Adrenal gland (tissue), 12 donors: ENCODE results near the gene KCNH1. TPM values are rescaled to one million over a fixed set of nuclear protein-coding genes. Genes with fewer than 3 reads are reported as not detected.

Experiments
- DNase-seq, 7 donors: peaks; one replicate each; pipeline ENCODE4 v3.0.0-alpha.2; 2019 to 2020
- H3K27ac ChIP-seq, 5 donors: fragments of 200-600 bp; sonication (generic) in 4 of 5; 1 replicate in 3 of 5; 2 replicates in 2 of 5; pipeline versions ENCODE4 v1.5.1 to v1.8.0; 2016 to 2020; ENCODE audit warnings: mild to moderate bottlenecking in 1 of 5
- H3K27me3 ChIP-seq: fragments of 200-600 bp; 2 replicates; pipeline ENCODE4 v1.8.0; 2021
- H3K36me3 ChIP-seq, 2 donors: fragments of 200-600 bp; replicated peaks in 1 of 2; 1 replicate in 1 of 2; 2 replicates in 1 of 2; pipeline versions ENCODE4 v1.5.1 to v1.8.0; 2018 to 2022
- H3K4me1 ChIP-seq, 2 donors: fragments of 200-600 bp; replicated peaks in 1 of 2; 1 replicate in 1 of 2; 2 replicates in 1 of 2; pipeline versions ENCODE4 v1.5.1 to v1.8.0; 2018 to 2021
- H3K4me3 ChIP-seq, 4 donors: fragments of 200-600 bp; sonication (generic) in 3 of 4; one replicate each; pipeline ENCODE4 v1.5.1; 2016 to 2018
- H3K9me3 ChIP-seq, 3 donors: fragments of 200-600 bp; sonication (generic) in 1 of 3; replicated peaks in 1 of 3; 1 replicate in 2 of 3; 2 replicates in 1 of 3; pipeline versions ENCODE4 v1.5.1 to v1.8.0; 2016 to 2021
- CTCF ChIP-seq, 6 experiments: fragments of 450-650 bp in 4 of 6; fragments of 200-600 bp in 2 of 6; sonication (generic) in 1 of 6; IDR thresholded peaks; 1 replicate in 5 of 6; 2 replicates in 1 of 6; pipeline versions ENCODE4 v1.5.1 to v1.8.0; 2016 to 2021; ENCODE audit warnings: antibody characterized with exemption in 6 of 6, mild to moderate bottlenecking in 2 of 6, moderate library complexity in 1 of 6
- POLR2A ChIP-seq, 2 donors: fragments of 450-650 bp; IDR thresholded peaks; one replicate each; pipeline ENCODE4 v1.6.1; 2017; ENCODE audit warnings: antibody characterized with exemption in 2 of 2, mild to moderate bottlenecking in 2 of 2, moderate library complexity in 1 of 2
- WGBS, 4 donors: extraction: QIAGEN DNeasy Blood & Tissue Kit in 2 of 4; methylation state at CpG; one replicate each; pipeline versions ENCODE4 v1.1.5 to v1.1.7; 2013 to 2017; 5-methylcytosine and 5-hydroxymethylcytosine counted together
- intact Hi-C, 2 donors: fragments of 100-400 bp; cut with DNase I; formaldehyde crosslinking; loops; one replicate each; pipeline versions ENCODE4 v1.14.1 to v1.15.0; 2022 to 2023
- polyA plus RNA-seq, 3 donors: library from polyadenylated mRNA; stranded (reverse); fragments of 200-250 nt in 2 of 3; fragments of 350-450 nt in 1 of 3; fragmentation: Illumina TruSeq in 1 of 3; extraction: RNeasy Lipid Tissue Mini Kit (QIAGEN cat#74804) in 1 of 3; gene quantifications; one replicate each; pipeline ENCODE4 v1.2.3, GENCODE V29; 2013 to 2014
- total RNA-seq, 9 donors: library from RNA; depleted of rRNA in 4 of 9; stranded (reverse); fragments of >200 nt in 4 of 9; fragments of 120-200 nt in 1 of 9; fragmentation: NEBNext Ultra II Directional in 1 of 9; extraction: Animal tissue kit (Norgen Biotek cat#: 25700) in 1 of 9; gene quantifications; one replicate each; pipeline versions ENCODE4 v1.1.0 to v1.2.4, GENCODE V29; 2013 to 2023
- donor health status: healthy with polysubstance abuse.
- donor health status: Bipolar disorder and iron deficiency.
- donor health status: DM: yes; HTN: yes; CAD: no.
- donor health status: DM: no; HTN: no; CAD: no.
- donor health status: DM: no; HTN: no; CAD: no.
- donor health status: DM: yes; HTN: yes; CAD: no.

The KCNH1 gene
- total and polyA plus RNA-seq, 12 donors = 0.15 to 2.2 (median 0.73) TPM; not detected in 4

- no peaks in the 10 kb centered on the region for H3K4me1 ChIP-seq
- no peaks in the 10 kb centered on the region for H3K36me3 ChIP-seq
- WGBS, 4 donors = 59 to 71% (median 67%) methylated on average over 5 of the region's 5 CpGs
- no peaks in the 10 kb centered on the region for H3K27me3 ChIP-seq
- H3K27ac ChIP-seq = no peak overlapping the region
- no peak overlapping the region for H3K4me3 ChIP-seq
- DNase-seq = no peak
- H3K9me3 ChIP-seq = no peaks in the 10 kb centered on the region
- intact Hi-C loops = no loop called here
- no peak for TF ChIP-seq POLR2A (IDR thresholded peaks at IDR 0.05)
- TF ChIP-seq CTCF (IDR thresholded peaks at IDR 0.05) = no peak
Measured at GRCh38 chr1:210920716-210921694, 212.9 kb downstream of the KCNH1 start.

- intact Hi-C loops = no loop called here
- H3K4me3 ChIP-seq = no peak overlapping the region
- H3K4me1 ChIP-seq = no peaks in the 10 kb centered on the region
- no peaks in the 10 kb centered on the region for H3K36me3 ChIP-seq
- no peaks in the 10 kb centered on the region for H3K27me3 ChIP-seq
- DNase-seq = no peak
- no peak for TF ChIP-seq POLR2A (IDR thresholded peaks at IDR 0.05)
- TF ChIP-seq CTCF (IDR thresholded peaks at IDR 0.05) = no peak
- no peaks in the 10 kb centered on the region for H3K9me3 ChIP-seq
- no peak overlapping the region for H3K27ac ChIP-seq
Measured at GRCh38 chr1:210920258-210920657, 213.7 kb downstream of the KCNH1 start.

- H3K27me3 ChIP-seq = no peaks in the 10 kb centered on the region
- TF ChIP-seq CTCF (IDR thresholded peaks at IDR 0.05) (no peak), POLR2A (IDR thresholded peaks at IDR 0.05) (no peak)
- H3K4me1 ChIP-seq = no peaks in the 10 kb centered on the region
- H3K27ac ChIP-seq = no peak overlapping the region
- H3K4me3 ChIP-seq = no peak overlapping the region
- DNase-seq = no peak
- intact Hi-C loops = no loop called here
- H3K9me3 ChIP-seq = no peaks in the 10 kb centered on the region
- H3K36me3 ChIP-seq = no peaks in the 10 kb centered on the region
- WGBS, 4 donors = 39 to 83% (median 71%) methylated on average over 1 of the region's 1 CpG
Measured at GRCh38 chr1:210918893-210919292, 215.1 kb downstream of the KCNH1 start.

- no peak for TF ChIP-seq POLR2A (IDR thresholded peaks at IDR 0.05)
- no peak for TF ChIP-seq CTCF (IDR thresholded peaks at IDR 0.05)
- DNase-seq = no peak
- H3K9me3 ChIP-seq = no peaks in the 10 kb centered on the region
- no peaks in the 10 kb centered on the region for H3K27me3 ChIP-seq
- no peaks in the 10 kb centered on the region for H3K4me1 ChIP-seq
- no peaks in the 10 kb centered on the region for H3K36me3 ChIP-seq
- intact Hi-C loops = no loop called here
- 53 to 58% (median 56%) methylated on average over 4 of the region's 4 CpGs for WGBS, 4 donors
- H3K27ac ChIP-seq = no peak overlapping the region
- no peak overlapping the region for H3K4me3 ChIP-seq
Measured at GRCh38 chr1:210917560-210918169, 216.3 kb downstream of the KCNH1 start.
